NOMO-1 treated with dmso at 0.1 percent for 144 hours (cell line): Measurements from ENCODE around the gene FLVCR1.
A peak's percentile ranks its signal among the peaks of the same experiment; 100 is the strongest.
"Not testable (repeated sequence)": the region's sequence is repeated elsewhere in the genome, so short reads cannot be mapped to it uniquely, and the experiment has no call there.

Experiments used
- DNase-seq: peaks from one replicate; lab custom pipeline; 2025; ENCODE audit not compliant: unreplicated experiment; lab: John Stamatoyannopoulos, UW

Gene FLVCR1

DNA sequence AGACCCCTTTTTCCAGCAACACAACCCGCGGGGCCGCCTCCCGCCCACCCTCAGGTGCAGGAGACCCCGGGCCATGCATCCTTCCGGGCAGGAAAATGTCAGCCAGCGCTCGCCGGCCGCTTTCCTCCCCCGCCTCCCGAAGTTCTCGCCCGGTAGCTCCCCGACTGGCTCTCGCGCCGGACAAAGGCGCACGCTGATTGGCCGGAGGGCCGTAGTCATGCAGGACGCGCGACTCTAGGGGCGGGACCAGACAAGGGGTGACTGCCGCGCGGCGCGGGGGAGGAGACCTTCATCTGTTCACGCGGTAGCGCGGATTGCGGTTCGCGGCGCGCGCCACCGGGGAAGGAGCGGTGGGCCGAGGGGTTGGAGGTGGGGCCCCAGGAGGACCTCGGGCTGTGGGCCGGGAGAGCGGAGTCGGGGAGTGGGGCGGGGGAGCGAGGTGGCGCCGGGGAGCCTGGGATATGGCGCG lies at the start of gene FLVCR1:
FLVCR1 (plus strand) TSS at position 284 of the 469 bp plus-strand sequence; CDS start at position 462, 178 bp downstream.
- DNase-seq: peak; percentile 95

DNA sequence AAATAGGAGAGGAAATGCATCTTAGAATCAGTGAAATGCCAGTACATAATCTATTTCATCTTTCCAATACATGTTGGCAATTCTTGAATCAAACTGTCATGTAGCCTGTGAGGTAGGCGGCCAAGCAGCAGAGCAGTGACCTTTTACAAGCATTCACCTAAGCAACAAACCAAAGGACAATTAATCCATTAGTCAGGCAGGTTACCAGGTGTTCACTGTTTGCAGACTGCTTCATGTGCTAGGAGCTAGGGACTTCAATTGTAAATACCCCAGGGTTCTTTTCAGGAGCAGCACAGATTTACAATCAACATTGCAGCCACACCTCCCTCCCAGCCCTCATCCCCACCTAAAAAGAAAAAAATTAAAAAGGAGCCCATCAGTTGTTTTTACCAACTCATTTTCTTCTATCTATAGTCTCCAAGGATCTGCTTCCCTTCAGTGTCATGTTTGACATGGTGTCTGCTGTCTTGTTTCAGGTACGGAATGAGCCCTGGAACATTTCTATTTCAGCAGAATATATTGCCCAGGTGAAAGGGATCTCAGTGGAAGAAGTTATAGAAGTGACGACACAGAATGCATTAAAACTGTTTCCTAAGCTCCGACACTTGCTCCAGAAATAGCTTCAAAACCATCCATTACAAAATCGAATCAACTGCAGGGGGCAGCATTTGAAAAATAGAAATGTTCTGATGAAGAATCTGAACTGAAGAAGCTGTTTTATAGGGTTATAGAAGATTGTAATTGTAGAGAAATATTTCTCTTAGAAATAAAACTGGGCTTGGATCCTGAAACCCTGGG lies 43.3 kb upstream of the FLVCR1 start:
- DNase-seq: no peak

DNA sequence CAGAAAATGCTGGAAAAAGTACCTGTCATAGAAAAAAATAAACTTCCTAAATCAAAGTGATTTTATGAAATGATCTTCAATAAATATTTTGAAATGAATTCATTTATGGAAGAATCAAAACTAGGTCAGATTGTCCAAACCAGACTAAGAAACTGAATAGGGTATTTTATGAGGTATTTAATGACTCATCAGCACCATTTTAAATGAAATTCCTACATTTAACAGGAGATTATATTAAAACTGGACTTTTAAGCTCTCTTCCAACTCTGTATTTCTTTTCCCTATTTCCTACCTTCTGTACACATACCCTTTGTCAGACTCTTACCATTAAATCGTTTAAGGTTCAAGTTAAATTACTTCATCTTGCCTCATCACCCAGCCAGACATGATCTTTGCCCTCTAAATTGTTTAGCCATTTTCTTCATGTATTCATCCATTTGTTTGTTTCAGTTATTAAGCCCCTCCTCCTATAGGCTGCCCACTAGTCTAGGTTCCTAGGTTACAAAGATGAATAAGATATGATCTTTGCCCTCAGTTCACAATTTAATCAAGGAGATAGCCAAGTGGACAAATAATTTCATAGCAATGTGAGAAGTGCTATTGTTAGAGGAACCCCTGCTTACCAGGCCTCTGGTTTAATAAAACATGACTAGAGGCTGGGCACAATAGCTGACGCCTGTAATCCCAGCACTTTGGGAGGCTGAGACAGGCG lies 41.4 kb upstream of the FLVCR1 start:
- DNase-seq: no peak

DNA sequence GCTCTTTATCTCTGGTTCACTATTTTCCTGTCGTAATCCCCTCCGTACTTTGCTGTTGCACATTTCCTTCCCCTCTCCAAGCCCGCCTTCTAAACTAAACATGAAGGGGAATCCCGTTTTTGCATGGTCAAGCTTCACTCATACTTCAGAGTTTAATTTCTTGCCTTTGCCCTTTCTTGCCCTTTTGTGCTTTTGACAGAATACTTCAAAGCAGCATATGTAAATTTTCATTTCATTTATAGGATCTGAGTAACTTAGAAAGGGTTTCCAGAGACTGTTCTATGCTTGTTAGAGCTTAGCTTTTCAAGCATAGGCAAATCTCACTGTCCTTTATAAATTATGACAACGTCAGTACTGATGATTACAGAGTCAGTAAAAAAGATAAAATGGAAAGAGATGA lies 38.3 kb upstream of the FLVCR1 start:
- no peak for DNase-seq

DNA sequence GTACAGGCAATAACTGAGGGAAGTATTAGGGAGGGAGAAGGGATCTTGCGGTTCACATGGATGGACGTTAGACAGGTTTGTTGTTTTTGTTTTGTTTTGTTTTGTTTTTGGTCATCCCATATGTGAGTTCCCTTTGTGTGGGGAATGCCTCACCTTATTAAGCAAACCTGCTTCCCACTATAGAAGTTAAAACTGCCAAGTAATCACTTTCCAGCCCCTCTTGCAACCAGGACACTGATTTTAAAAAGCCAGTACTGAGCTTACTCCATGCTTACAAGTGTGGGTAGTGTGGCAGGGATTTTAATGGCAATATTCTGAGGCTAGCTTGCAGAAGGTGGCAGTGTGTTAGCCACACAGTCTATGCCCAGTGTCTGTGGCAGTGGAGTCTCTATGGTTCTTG lies 37.1 kb upstream of the FLVCR1 start:
- no peak for DNase-seq

DNA sequence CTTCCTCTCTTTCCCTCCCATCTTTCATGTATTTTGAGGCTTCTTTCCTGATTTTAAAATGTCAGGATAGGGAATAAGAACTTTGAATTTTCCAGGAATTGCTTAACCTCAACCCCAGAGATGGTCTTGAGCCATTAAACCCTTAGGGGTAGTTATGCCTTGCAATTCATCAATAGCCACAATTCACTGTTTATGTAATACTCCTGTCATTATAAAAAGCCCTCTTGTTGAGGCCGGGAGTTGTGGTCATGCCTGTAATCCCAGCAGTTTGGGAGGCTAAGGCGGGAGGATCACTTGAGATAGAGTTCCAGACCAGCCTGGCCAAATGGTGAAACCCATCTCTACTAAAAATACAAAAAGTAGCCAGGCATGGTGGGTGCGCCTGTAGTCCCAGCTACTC lies 35.1 kb upstream of the FLVCR1 start:
- no peak for DNase-seq

DNA sequence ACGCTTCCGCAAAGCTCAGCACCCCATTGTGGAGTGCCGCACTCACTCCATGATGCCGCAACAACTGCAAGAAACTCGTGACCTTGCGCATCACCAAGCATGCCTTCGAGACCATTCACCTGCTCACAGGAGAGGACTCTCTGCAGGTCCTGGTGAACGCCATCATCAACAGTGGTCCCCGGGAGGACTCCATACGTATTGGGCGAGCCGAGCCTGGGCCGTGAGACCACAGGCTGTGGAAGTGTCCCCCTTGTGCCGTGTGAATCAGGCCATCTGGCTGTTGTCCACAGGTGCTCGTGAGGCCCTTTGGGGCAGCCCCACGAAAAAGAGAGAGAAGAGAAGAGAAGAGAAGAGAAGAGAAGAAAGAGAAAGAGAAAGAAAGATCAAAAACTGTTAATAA lies 33.9 kb upstream of the FLVCR1 start:
- no peak for DNase-seq

DNA sequence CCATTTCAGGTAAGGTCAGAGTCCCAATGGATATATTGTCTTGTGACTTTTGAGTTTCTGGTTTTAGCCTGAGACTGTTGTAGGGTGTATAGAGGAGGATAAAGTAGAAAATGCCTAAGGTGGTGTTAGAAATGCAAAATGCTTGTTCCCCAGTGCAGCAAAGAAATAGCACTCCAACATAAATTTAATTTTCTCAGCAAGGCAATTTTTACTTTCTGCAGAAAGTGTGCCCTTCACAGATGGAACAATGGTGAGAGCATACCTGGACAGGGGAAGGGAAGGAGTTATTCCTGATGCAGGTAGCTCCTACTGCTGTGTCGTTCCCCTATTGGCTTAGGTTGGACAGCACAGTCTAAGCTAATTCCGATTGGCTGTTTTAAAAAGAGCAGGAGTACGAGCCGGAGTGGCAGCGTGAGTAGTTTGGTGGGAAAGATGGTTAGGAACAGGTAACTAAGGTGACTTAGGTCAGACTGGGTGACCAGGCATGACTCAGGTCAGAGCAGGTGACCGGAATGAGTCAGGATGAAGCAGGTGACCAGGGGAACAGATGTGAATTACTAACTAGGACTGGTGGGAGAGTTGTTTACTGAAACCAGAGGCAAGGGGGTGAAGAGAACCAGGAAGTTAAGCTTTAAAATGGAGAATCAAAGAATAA lies 32.1 kb upstream of the FLVCR1 start:
- no peak for DNase-seq

DNA sequence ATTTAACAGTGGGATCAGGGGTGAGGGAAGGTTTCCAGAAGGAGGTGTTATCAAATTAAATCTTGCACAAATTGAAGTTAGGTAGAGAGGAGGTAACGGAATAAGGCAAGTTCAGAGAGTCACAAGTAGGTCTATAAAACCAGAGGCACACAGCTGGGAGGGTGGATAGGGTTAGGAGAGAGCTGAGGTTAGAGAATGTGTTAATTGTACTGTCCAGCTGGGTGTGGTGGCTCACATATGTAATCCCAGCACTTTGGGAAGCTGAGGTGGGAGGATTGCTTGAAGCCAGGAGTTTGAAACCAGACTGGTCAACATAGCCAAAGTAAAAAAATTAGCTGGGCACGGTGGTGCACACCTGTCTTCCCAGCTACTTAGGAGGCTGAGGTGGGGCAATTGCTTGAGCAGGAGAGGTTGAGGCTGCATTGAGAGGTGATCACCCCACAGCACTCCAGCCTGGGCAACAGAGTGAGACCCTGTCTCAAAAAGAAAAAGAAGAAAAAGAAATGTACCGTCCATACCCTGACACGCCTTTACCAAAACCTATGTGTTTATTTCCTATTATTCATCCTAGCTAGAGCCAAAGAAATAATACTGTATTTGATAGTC lies 30.8 kb upstream of the FLVCR1 start:
- DNase-seq: no peak

DNA sequence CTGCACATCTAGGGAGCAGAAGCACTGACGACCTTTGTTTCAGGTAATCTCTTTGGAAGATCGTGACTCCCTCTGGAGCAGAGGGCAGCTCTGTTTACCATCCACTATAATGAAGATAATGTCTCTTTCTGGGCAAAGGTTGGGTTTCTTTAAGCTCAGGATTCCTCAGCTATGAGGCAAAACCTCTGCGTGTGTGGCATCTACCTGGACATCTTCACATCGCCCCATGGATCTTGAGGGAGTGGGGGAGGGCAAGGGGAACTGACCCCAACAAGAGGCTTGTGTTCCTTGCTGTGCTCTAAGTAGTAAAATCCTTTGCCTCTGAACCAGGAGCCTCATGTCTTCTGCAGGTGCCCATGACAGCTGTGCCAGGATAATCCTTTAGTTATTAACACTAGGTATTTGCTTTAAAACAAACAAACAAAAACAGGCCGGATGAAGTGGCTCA lies 30.2 kb upstream of the FLVCR1 start:
- no peak for DNase-seq

DNA sequence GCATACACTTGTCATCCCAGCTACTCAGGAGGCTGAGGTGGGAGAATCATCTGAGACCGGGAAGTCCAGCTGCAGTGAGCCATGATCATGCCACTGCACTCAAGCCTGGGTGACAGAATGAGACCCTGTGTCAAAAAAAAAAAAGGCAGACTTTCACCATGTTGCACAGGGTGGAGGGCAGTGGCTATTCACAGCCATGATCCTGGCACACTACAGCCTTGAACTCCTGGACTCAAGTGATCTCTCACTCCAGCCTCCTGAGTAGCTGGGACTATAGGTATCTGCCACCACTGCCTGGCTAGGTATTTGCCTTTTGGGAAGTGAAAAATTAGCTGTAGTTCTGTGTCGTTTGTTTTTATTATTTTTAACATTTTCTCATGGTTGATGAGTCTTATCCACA lies 29.7 kb upstream of the FLVCR1 start:
- DNase-seq: no peak

DNA sequence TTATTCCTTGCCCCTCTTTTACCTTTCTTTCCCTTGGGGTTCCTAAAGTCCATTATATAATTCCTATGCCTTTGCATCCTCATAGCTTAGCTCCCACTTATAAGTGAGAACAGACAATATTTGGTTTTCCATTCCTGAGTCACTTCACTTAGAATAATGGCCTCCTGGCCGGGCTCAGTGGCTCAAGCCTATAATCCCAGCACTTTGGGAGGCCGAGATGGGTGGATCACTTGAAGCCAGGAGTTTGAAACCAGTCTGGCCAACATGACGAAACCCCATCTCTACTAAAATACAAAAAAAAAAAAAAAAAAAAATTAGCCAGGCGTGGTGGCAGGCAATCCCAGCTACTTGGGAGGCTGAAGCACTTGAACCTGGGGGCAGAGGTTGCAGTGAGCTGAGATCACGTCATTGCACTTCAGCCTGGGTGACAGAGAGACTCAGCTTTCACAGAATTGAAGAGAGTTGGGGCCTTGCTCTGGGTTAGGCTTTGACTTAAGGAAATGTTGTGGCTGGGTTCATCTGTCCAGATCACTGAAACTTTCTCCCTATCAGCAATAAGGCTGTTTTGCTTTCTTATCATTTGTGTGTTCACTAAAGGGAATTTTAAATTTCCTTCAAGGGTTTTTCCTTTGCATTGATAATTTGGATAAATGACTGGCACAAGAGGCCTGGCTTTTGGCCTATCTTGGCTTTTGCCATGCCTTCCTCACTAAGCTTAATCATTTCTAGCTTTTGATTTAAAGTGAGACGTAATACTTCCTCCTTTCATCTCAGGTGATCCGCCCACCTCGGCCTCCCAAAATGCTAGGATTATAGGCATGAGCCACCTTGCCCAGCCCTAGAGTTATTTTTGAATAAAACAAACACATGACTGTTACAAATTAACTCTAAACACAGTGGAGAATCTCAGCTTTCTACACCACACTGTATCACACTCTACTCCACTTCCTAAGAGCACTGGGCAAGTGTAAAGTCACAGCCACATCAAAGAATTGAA lies 24.6 kb upstream of the FLVCR1 start:
- not testable (repeated sequence) for DNase-seq

DNA sequence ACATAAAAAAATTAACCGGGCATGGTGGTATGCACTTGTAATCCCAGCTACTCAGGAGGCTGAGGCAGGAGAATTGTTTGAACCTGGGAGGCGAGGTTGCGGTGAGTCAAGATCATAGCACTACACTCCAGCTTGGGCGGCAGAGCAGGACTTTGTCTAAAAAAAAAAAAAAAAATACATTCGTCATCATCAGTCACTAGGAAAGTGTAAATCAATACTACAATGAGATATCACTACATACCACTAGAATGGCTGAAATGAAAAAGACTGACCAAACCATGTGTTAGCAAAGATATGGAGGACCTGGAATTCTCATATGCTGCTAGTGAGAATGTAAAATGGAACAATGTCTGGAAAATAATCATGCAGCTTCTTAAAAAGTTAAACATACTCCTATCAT lies 19.9 kb upstream of the FLVCR1 start:
- DNase-seq: no peak

DNA sequence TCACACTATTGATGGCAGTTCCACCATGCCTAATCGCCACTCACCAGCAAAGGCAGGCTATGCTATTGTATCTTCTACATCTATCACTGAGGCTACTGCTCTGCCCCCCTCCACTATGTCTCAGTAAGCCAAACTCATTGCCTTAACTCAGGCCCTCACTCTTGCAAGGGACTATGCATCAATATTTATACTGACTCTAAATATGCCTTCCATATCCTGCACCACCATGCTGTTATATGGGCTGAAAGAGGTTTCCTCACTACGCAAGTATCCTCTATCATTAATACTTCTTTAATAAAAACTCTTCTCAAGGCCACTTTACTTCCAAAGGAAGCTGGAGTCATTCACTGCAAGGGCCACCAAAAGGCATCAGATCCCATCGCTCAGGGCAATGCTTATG lies 13.6 kb upstream of the FLVCR1 start:
- DNase-seq: not testable (repeated sequence)

DNA sequence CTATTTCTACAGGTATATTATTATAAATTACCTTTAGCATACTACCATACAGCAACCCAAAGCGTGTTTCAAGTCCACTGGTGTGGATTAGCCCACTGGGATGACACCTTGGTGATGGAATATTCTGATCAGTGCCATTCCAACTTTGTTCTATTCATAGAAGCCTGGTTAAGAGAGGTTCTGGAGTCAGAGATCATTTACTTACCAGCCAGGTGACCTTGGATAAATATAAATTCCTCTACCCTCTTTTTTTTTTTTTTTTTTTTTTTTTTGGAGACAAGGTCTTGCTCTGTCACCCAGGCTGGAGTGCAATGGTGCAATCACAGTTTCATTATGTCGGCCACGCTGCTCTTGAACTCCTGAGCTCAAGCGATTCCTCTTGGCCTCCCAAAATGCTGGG lies 10.5 kb upstream of the FLVCR1 start, which contains the start of gene SPATA45:
SPATA45 (minus strand) TSS at position 101 of the 400 bp plus-strand sequence. CDS start 11,500 bp downstream, outside the sequence.
- DNase-seq: no peak

DNA sequence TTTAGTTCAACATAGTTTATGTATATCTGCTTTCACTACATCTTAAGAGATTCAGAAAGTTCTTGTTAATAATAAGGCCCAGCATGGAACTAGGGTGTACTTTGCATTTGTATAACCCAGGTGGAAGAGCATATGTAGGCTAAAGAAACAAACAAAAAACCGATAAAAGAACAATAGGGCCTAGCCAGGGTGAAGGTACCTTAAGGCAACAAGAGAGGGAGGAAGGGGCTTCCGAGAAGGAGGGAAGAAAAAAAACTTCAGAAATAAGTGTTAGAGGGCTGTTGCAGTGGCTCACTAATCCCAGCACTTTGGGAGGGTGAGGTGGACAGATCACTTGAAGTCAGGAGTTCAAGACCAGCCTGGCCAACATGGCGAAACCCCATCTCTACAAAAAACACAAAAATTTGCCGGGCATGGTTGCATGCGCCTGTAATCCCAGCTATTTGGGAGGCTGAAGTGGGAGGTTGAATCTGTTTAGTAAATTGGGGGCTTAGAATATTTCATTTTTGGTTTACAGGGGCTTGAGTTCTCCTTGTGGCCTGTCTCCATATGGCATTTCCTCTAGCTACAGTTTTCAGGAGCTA lies 5.9 kb upstream of the FLVCR1 start:
- no peak for DNase-seq

DNA sequence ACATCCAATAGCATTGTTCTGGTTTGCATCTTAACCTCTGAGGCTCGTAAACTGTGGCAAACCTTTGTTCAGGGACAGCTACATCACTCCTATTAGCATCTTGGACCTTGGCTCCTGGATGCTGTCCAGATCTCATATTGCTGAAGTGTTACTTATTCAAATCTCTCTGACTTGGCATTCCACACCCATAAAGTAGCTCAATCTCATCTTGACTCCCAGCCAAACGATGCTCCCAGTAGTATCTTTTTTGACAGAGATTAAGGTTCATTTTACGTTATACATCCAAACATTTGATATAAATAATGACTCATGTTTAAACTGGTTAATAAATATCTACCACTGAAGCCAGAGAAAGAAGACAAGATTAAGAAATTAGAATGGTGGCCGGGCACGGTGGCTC lies 4.4 kb upstream of the FLVCR1 start:
- no peak for DNase-seq

DNA sequence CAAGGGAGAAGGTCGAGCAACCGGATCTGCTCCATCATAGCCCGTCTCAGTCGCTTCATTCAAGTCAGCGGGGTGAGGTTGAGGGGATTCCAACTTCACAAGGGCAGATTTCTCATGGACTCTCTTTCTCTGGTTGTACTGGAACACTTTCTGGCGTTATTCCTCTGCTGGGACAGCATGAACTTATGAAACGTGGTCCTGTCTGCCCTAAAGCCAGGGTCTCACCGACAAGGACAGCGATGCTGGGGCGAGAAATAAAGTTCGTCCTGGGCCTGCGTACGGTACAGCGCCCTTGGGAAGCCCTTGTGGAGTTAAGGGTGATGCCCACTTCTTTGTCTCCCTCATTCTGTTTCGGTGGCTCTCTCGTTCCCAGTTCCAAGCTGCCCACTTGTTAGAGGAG lies 1.3 kb upstream of the FLVCR1 start:
- no peak for DNase-seq

DNA sequence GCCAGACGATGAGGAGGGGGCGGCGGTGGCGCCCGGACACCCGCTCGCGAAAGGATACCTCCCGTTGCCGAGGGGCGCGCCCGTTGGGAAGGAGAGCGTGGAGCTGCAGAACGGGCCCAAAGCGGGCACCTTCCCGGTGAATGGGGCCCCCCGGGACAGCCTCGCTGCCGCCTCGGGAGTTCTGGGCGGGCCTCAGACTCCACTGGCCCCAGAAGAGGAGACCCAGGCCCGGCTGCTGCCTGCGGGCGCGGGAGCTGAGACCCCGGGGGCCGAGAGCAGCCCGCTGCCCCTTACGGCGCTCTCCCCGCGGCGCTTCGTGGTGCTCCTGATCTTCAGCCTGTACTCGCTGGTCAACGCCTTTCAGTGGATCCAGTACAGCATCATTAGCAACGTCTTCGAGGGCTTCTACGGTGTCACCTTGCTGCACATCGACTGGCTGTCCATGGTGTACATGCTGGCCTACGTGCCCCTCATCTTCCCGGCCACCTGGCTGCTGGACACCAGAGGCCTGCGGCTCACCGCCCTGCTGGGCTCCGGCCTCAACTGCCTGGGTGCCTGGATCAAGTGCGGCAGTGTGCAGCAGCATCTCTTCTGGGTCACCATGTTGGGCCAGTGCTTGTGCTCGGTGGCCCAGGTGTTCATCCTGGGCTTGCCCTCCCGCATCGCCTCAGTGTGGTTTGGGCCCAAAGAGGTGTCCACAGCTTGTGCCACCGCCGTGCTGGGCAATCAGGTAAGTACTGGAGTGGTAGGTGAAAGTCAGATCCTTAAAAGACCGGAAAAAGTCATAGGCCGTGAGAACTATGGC lies 588 bp downstream of the FLVCR1 start:
- DNase-seq: no peak
